Mammary epithelial cell (primary cell): ENCODE measurements around the gene SMYD4.

Experiments used
- CTCF ChIP-seq, 2 donors: IDR thresholded peaks in 1 of 2; conservative IDR thresholded peaks in 1 of 2; 2 replicates each; pipeline ENCODE4 v1.5.1; 2011 to 2012; ENCODE audit warnings: inconsistent platforms in 2 of 2, low read length in 2 of 2, mild to moderate bottlenecking in 2 of 2, control low read depth in 1 of 2, low read depth in 1 of 2; ENCODE audit not compliant: insufficient read depth in 1 of 2; ENCODE audit errors: extremely low read depth in 1 of 2
- EZH2 ChIP-seq: IDR thresholded peaks from 2 replicates; pipeline ENCODE4 v1.6.1; 2012; ENCODE audit warnings: low read length, inconsistent platforms, borderline replicate concordance

DNA sequence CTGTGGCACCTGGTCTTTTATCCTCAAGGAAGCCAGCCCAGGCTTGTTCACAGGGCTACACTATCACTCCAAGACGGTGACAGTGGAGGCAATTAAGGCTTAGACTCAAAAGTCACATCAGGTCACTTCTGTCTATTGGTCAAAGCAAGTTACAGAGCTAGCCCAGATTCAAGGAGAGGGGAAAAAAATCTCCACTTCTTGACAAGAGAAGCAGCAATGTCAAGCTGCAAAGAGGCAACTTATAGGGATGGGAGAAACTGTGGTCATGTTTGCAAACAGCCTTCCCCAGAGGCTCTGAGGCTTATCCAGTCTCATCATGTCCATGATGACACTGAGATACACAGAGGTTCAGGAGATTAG lies 36.3 kb downstream of the SMYD4 start:
- TF ChIP-seq CTCF (conservative IDR thresholded peaks at IDR 0.05 in 1 of 2, IDR thresholded peaks at IDR 0.05 in 1 of 2; ENCODE audit: extremely low read depth in 1 of 2, insufficient read depth in 1 of 2, low read depth in 1 of 2, low read length in 2 of 2) (no peak), EZH2 (no peak)
